Nephron progenitor cell (in vitro differentiated cells): ENCODE measurements around the gene S100A12.
"Not testable (repeated sequence)": the region's sequence is repeated elsewhere in the genome, so short reads cannot be mapped to it uniquely, and the experiment has no call there.

Experiments
- DNase-seq: peaks from one replicate; pipeline ENCODE4 v3.0.0; 2021
- H3K27ac Mint-ChIP-seq: 2 replicates; pipeline ENCODE4 v1.8.0; 2021; ENCODE audit warnings: mild to moderate bottlenecking, moderate library complexity, mixed read lengths
- H3K27me3 Mint-ChIP-seq: 2 replicates; pipeline ENCODE4 v1.8.0; 2021; ENCODE audit warnings: mild to moderate bottlenecking, low read depth, mixed read lengths; ENCODE audit not compliant: poor library complexity
- H3K36me3 Mint-ChIP-seq: 2 replicates; pipeline ENCODE4 v1.8.0; 2021; ENCODE audit warnings: low read depth, mixed read lengths
- H3K4me1 Mint-ChIP-seq: 2 replicates; pipeline ENCODE4 v1.8.0; 2021; ENCODE audit warnings: mixed read lengths
- H3K4me3 Mint-ChIP-seq: 2 replicates; pipeline ENCODE4 v1.8.0; 2021; ENCODE audit warnings: mild to moderate bottlenecking, moderate library complexity, mixed read lengths
- H3K9me3 Mint-ChIP-seq: 2 replicates; pipeline ENCODE4 v1.8.0; 2021; ENCODE audit warnings: mild to moderate bottlenecking, moderate library complexity, mixed read lengths
- CTCF ChIP-seq: fragments of 200-600 bp; sonication (generic); IDR thresholded peaks from 2 replicates; pipeline ENCODE4 v1.5.0; 2021; ENCODE audit warnings: antibody characterized with exemption

S100A12 gene

GRCh38 chr1:153415850-153416570, 40.6 kb upstream of the S100A12 start, which contains the start of gene S100A7A:
Gene S100A7A (plus strand): TSS chr1:153416520. CDS start chr1:153418083, 1,563 bp downstream.
- Mint-ChIP-seq H3K4me3 (no peak within 1 kb of the TSS), H3K36me3 (no peaks in the 10 kb centered on the region), H3K27me3 (peaks cover 25% of the 10 kb centered on the region), H3K27ac (no peak within 1 kb of the TSS), H3K4me1 (no peaks in the 10 kb centered on the region), H3K9me3 (peaks cover 14% of the 10 kb centered on the region)
- DNase-seq: no peak
- no peak for TF ChIP-seq CTCF

- H3K4me1 Mint-ChIP-seq, DNase-seq, H3K36me3 Mint-ChIP-seq, H3K4me3 Mint-ChIP-seq, H3K27ac Mint-ChIP-seq: not testable (repeated sequence)
- Mint-ChIP-seq H3K9me3 (peaks cover 24% of the 10 kb centered on the region), H3K27me3 (peaks cover 33% of the 10 kb centered on the region)
Measured at GRCh38 chr1:153413961-153414360, 38.5 kb upstream of the S100A12 start.

GRCh38 chr1:153407274-153407673, 31.9 kb upstream of the S100A12 start:
- not testable (repeated sequence) for H3K4me1 Mint-ChIP-seq, H3K27ac Mint-ChIP-seq, H3K4me3 Mint-ChIP-seq, H3K36me3 Mint-ChIP-seq, DNase-seq
- peaks cover 23% of the 10 kb centered on the region for H3K27me3 Mint-ChIP-seq
- peaks cover 35% of the 10 kb centered on the region for H3K9me3 Mint-ChIP-seq

- H3K36me3 Mint-ChIP-seq, H3K4me1 Mint-ChIP-seq, H3K4me3 Mint-ChIP-seq, H3K27ac Mint-ChIP-seq, DNase-seq: not testable (repeated sequence)
- peaks cover 17% of the 10 kb centered on the region for H3K27me3 Mint-ChIP-seq
- H3K9me3 Mint-ChIP-seq: peaks cover 31% of the 10 kb centered on the region
Measured at GRCh38 chr1:153405825-153406599, 30.6 kb upstream of the S100A12 start.

- no peak overlapping the region for H3K4me3 Mint-ChIP-seq
- H3K27ac Mint-ChIP-seq: no peak overlapping the region
- H3K4me1 Mint-ChIP-seq: no peaks in the 10 kb centered on the region
- peak; percentile 28 for DNase-seq
- peak; percentile 11 for TF ChIP-seq CTCF
- H3K27me3 Mint-ChIP-seq: peaks cover 14% of the 10 kb centered on the region
- no peaks in the 10 kb centered on the region for H3K36me3 Mint-ChIP-seq
- H3K9me3 Mint-ChIP-seq: peaks cover 27% of the 10 kb centered on the region
Measured at GRCh38 chr1:153404768-153405167, 29.3 kb upstream of the S100A12 start.

GRCh38 chr1:153404086-153404635, 28.7 kb upstream of the S100A12 start:
- Mint-ChIP-seq H3K4me1 (no peaks in the 10 kb centered on the region), H3K27ac (no peak overlapping the region), H3K27me3 (peaks cover 10% of the 10 kb centered on the region), H3K9me3 (peaks cover 27% of the 10 kb centered on the region), H3K36me3 (no peaks in the 10 kb centered on the region), H3K4me3 (no peak overlapping the region)
- TF ChIP-seq CTCF: no peak
- DNase-seq: no peak

DNA sequence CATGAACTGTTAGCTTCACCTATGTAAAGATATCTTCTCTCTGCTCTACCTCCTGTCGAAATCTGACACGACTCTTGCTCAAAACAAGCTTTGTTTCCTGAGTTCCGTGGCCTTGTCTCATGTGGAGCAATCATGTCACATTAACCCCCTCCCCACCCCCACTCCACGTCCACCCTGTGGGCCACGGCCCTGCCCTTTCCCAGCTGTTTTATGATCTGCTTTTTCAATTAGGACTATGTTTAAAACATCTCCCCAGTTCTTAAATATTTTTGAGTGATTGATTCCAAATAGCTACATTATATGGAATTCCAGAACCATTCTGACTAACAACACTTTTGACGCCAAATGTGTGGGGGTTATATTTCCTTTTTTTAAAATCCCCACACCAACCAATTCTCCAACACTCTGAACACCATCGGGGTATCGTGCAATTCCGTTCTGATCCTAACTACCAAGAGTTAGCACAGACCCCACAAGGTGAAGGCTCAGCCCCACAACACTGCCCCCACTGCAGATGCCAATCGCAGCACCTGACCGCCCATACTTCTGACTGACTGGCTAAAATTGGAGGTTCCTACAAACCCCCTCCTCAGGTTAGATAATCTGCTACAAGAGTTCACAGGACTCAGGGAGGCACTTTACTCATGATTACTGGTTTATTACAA, 28.1 kb upstream of the S100A12 start:
- DNase-seq: no peak
- no peak overlapping the region for H3K27ac Mint-ChIP-seq
- H3K27me3 Mint-ChIP-seq: peaks cover 11% of the 10 kb centered on the region
- no peak overlapping the region for H3K4me3 Mint-ChIP-seq
- peaks cover 27% of the 10 kb centered on the region for H3K9me3 Mint-ChIP-seq
- H3K4me1 Mint-ChIP-seq: no peaks in the 10 kb centered on the region
- TF ChIP-seq CTCF: no peak
- H3K36me3 Mint-ChIP-seq: no peaks in the 10 kb centered on the region
